Neural cell (in vitro differentiated cells): Measurements from ENCODE around the gene OTUD3. TPM values are rescaled to one million over a fixed set of nuclear protein-coding genes. Genes with fewer than 3 reads are reported as not detected.

Experiments used
- H2AFZ ChIP-seq: fragments of 200-600, 300-800 bp; sonication (generic), shearing (Covaris generic); 2 replicates; pipeline ENCODE4 v1.6.0; 2014; ENCODE audit warnings: low read depth, mild to moderate bottlenecking, antibody characterized with exemption, low read length, moderate library complexity
- H3F3A ChIP-seq: fragments of 200-600 bp; shearing (Covaris generic); 2 replicates; pipeline ENCODE4 v1.6.1; 2016; ENCODE audit warnings: mild to moderate bottlenecking, moderate library complexity, mixed read lengths, antibody characterized with exemption, low read length; ENCODE audit not compliant: insufficient read depth, poor library complexity, severe bottlenecking
- H3K27ac ChIP-seq: fragments of 200-600, 300-800 bp; sonication (generic), shearing (Covaris generic); 2 replicates; pipeline ENCODE4 v1.5.1; 2014; ENCODE audit warnings: mild to moderate bottlenecking, low read length, moderate library complexity
- H3K27me3 ChIP-seq: fragments of 300-800, 200-600 bp; sonication (generic), shearing (Covaris generic); 2 replicates; pipeline ENCODE4 v1.6.0; 2014; ENCODE audit warnings: mild to moderate bottlenecking, low read depth, low read length, moderate library complexity; ENCODE audit not compliant: insufficient read depth
- H3K36me3 ChIP-seq: fragments of 300-800, 200-600 bp; sonication (generic), shearing (Covaris generic); 2 replicates; pipeline ENCODE4 v1.5.1; 2014; ENCODE audit warnings: mild to moderate bottlenecking, antibody characterized with exemption, low read length, moderate library complexity; ENCODE audit not compliant: insufficient read depth
- H3K4me2 ChIP-seq: fragments of 300-800, 200-600 bp; sonication (generic), shearing (Covaris generic); 2 replicates; pipeline ENCODE4 v1.6.0; 2014; ENCODE audit warnings: mild to moderate bottlenecking, low read length
- H3K4me3 ChIP-seq: fragments of 300-800, 200-600 bp; sonication (generic), shearing (Covaris generic); 2 replicates; pipeline ENCODE4 v1.5.1; 2014; ENCODE audit warnings: mild to moderate bottlenecking, low read length, moderate library complexity
- H3K79me2 ChIP-seq: fragments of 200-600 bp; shearing (Covaris generic); replicated peaks from 2 replicates; pipeline ENCODE4 v1.6.0; 2014; ENCODE audit warnings: mild to moderate bottlenecking, low read length, moderate library complexity; ENCODE audit not compliant: insufficient read depth
- H3K9ac ChIP-seq: fragments of 300-800, 200-600 bp; sonication (generic), shearing (Covaris generic); 2 replicates; pipeline ENCODE4 v1.6.1; 2016; ENCODE audit warnings: mild to moderate bottlenecking, low read length, mixed read lengths
- H3K9me2 ChIP-seq: fragments of 200-600 bp; shearing (Covaris generic); 2 replicates; pipeline ENCODE4 v1.6.1; 2016; ENCODE audit warnings: mild to moderate bottlenecking, low read length, mixed read lengths; ENCODE audit not compliant: insufficient read depth
- H3K9me3 ChIP-seq: fragments of 200-600, 300-800 bp; sonication (generic), shearing (Covaris generic); 2 replicates; pipeline ENCODE4 v1.6.1; 2016; ENCODE audit warnings: mild to moderate bottlenecking, mixed run types, low read length, moderate library complexity, mixed read lengths
- H4K20me1 ChIP-seq: fragments of 200-600 bp; shearing (Covaris generic); 2 replicates; pipeline ENCODE4 v1.6.1; 2016; ENCODE audit warnings: mild to moderate bottlenecking, mixed run types; ENCODE audit not compliant: insufficient read depth
- CTCF ChIP-seq: fragments of 450-650 bp; IDR thresholded peaks from 2 replicates; pipeline ENCODE4 v1.5.1; 2014; ENCODE audit warnings: antibody characterized with exemption, mild to moderate bottlenecking, moderate library complexity; ENCODE audit not compliant: poor library complexity, severe bottlenecking
- EP300 ChIP-seq: fragments of 450-650 bp; conservative IDR thresholded peaks from 2 replicates; pipeline ENCODE4 v1.6.1; 2014; ENCODE audit warnings: antibody characterized with exemption, mild to moderate bottlenecking, moderate library complexity; ENCODE audit not compliant: poor library complexity, severe bottlenecking
- EZH2 ChIP-seq: fragments of 200-600, 300-800 bp; shearing (Covaris generic), sonication (generic); IDR thresholded peaks from 2 replicates; pipeline ENCODE4 v1.6.1; 2014; ENCODE audit warnings: antibody characterized with exemption, low read length, borderline replicate concordance, mild to moderate bottlenecking; ENCODE audit not compliant: insufficient read depth, poor library complexity, severe bottlenecking
- MXI1 ChIP-seq: fragments of 450-650 bp; conservative IDR thresholded peaks from 2 replicates; pipeline ENCODE4 v1.6.1; 2014; ENCODE audit warnings: antibody characterized with exemption, mild to moderate bottlenecking; ENCODE audit not compliant: poor library complexity, severe bottlenecking
- POLR2AphosphoS5 ChIP-seq: IDR thresholded peaks from 2 replicates; pipeline ENCODE4 v1.6.1; 2012
- RAD21 ChIP-seq: fragments of 450-650 bp; conservative IDR thresholded peaks from 2 replicates; pipeline ENCODE4 v1.6.1; 2014; ENCODE audit warnings: antibody characterized with exemption, mild to moderate bottlenecking, moderate library complexity
- REST ChIP-seq: IDR thresholded peaks from 2 replicates; pipeline ENCODE4 v1.6.1; 2012; ENCODE audit warnings: borderline replicate concordance
- SMC3 ChIP-seq: fragments of 450-650 bp; conservative IDR thresholded peaks from 2 replicates; pipeline ENCODE4 v1.6.1; 2014; ENCODE audit warnings: antibody characterized with exemption, mild to moderate bottlenecking, moderate library complexity; ENCODE audit not compliant: poor library complexity
- TAF1 ChIP-seq: IDR thresholded peaks from 2 replicates; pipeline ENCODE4 v1.6.1; 2012; ENCODE audit warnings: low read depth
- polyA plus RNA-seq: library from polyadenylated mRNA; depleted of rRNA; stranded (reverse); fragments of >200 nt; gene quantifications from 2 replicates; pipeline ENCODE4 v1.2.3, GENCODE V29; 2014

Gene OTUD3
- polyA plus RNA-seq, 1 donor from 2014 or later: 24.0 TPM

- Histone ChIP-seq H3K9me2 (no peaks in the 10 kb centered on the region), H3K9me3 (no peaks in the 10 kb centered on the region), H3F3A (no peaks in the 10 kb centered on the region), H3K79me2 (no peaks in the 10 kb centered on the region), H3K9ac (no peak overlapping the region), H3K4me2 (no peak overlapping the region), H3K27ac (no peak overlapping the region), H3K4me3 (no peak overlapping the region), H4K20me1 (no peaks in the 10 kb centered on the region), H3K36me3 (no peaks in the 10 kb centered on the region), H3K27me3 (no peaks in the 10 kb centered on the region), H2AFZ (no peak overlapping the region)
- TF ChIP-seq CTCF (no peak), MXI1 (no peak), EZH2 (no peak), REST (no peak), RAD21 (no peak), POLR2AphosphoS5 (no peak), EP300 (no peak), TAF1 (no peak), SMC3 (no peak)
Measured at GRCh38 chr1:19934336-19934735, 52.1 kb downstream of the OTUD3 start.

GRCh38 chr1:19936061-19936750, 54.0 kb downstream of the OTUD3 start:
- no peaks in the 10 kb centered on the region for H4K20me1 ChIP-seq
- H3K79me2 ChIP-seq: no peaks in the 10 kb centered on the region
- no peaks in the 10 kb centered on the region for H3K36me3 ChIP-seq
- no peaks in the 10 kb centered on the region for H3F3A ChIP-seq
- no peaks in the 10 kb centered on the region for H3K9me3 ChIP-seq
- no peaks in the 10 kb centered on the region for H3K9me2 ChIP-seq
- no peaks in the 10 kb centered on the region for H3K27me3 ChIP-seq
- no peak overlapping the region for H3K4me3 ChIP-seq
- H3K27ac ChIP-seq: no peak overlapping the region
- H3K4me2 ChIP-seq: no peak overlapping the region
- no peak overlapping the region for H2AFZ ChIP-seq
- no peak for TF ChIP-seq EP300
- no peak for TF ChIP-seq EZH2
- TF ChIP-seq REST: no peak
- TF ChIP-seq TAF1: no peak
- TF ChIP-seq RAD21: no peak
- no peak for TF ChIP-seq CTCF
- no peak for TF ChIP-seq SMC3
- TF ChIP-seq POLR2AphosphoS5: no peak
- TF ChIP-seq MXI1: no peak
- H3K9ac ChIP-seq: no peak overlapping the region
